SU-DHL-6 (cell line): ENCODE results near the gene GIPC2.

Experiments
- H2AFZ ChIP-seq: fragments of 200-600 bp; sonication (generic); 2 replicates; pipeline ENCODE4 v1.6.1; 2014; ENCODE audit warnings: low read depth, mild to moderate bottlenecking, moderate library complexity, mixed read lengths, antibody characterized with exemption, low read length; ENCODE audit not compliant: severe bottlenecking
- H3F3A ChIP-seq: fragments of 200-600 bp; shearing (Covaris generic); 2 replicates; pipeline ENCODE4 v1.6.0; 2016; ENCODE audit warnings: antibody characterized with exemption, mild to moderate bottlenecking; ENCODE audit not compliant: insufficient read depth
- H3K27ac ChIP-seq: fragments of 200-600 bp; sonication (generic); 2 replicates; pipeline ENCODE4 v1.5.1; 2016; ENCODE audit warnings: low read depth, mild to moderate bottlenecking, low read length, moderate library complexity, mixed read lengths
- H3K27me3 ChIP-seq: fragments of 200-600 bp; sonication (generic), shearing (Covaris generic); 2 replicates; pipeline ENCODE4 v1.6.0; 2014; ENCODE audit warnings: mild to moderate bottlenecking, low read length
- H3K36me3 ChIP-seq: fragments of 200-600 bp; sonication (generic); 2 replicates; pipeline ENCODE4 v1.6.1; 2014; ENCODE audit warnings: mild to moderate bottlenecking, low read length, mixed read lengths
- H3K4me2 ChIP-seq: fragments of 300-600, 200-600 bp; shearing (Covaris generic), sonication (generic); 2 replicates; pipeline ENCODE4 v1.6.0; 2014; ENCODE audit warnings: low read length, low read depth, mild to moderate bottlenecking; ENCODE audit not compliant: poor library complexity, severe bottlenecking
- H3K4me3 ChIP-seq: fragments of 200-600 bp; sonication (generic); 2 replicates; pipeline ENCODE4 v1.5.1; 2014; ENCODE audit warnings: antibody characterized with exemption, low read length, mild to moderate bottlenecking, mixed read lengths; ENCODE audit not compliant: insufficient read depth, poor library complexity, severe bottlenecking
- H3K79me2 ChIP-seq: fragments of 200-600 bp; sonication (generic); 2 replicates; pipeline ENCODE4 v1.6.1; 2014; ENCODE audit warnings: mild to moderate bottlenecking, low read length, moderate library complexity; ENCODE audit not compliant: insufficient read depth
- H3K9ac ChIP-seq: fragments of 200-600 bp; sonication (generic); 2 replicates; pipeline ENCODE4 v1.7.0; 2014; ENCODE audit warnings: mild to moderate bottlenecking, low read length
- H3K9me2 ChIP-seq: fragments of 200-600 bp; sonication (generic); replicated peaks from 2 replicates; pipeline ENCODE4 v1.6.1; 2014; ENCODE audit warnings: low read length; ENCODE audit not compliant: insufficient read depth
- H3K9me3 ChIP-seq: fragments of 200-600 bp; sonication (generic); 2 replicates; pipeline ENCODE4 v1.6.1; 2014; ENCODE audit warnings: low read length, mixed read lengths; ENCODE audit not compliant: insufficient read depth
- H4K20me1 ChIP-seq: fragments of 200-600 bp; sonication (generic); 2 replicates; pipeline ENCODE4 v1.6.1; 2014; ENCODE audit warnings: low read depth, mild to moderate bottlenecking, antibody characterized with exemption, low read length, moderate library complexity, mixed read lengths
- CTCF ChIP-seq: fragments of 200-600 bp; sonication (generic); IDR thresholded peaks from one replicate; pipeline ENCODE4 v1.5.1; 2017; ENCODE audit warnings: antibody characterized with exemption, mild to moderate bottlenecking, low read length, moderate library complexity; ENCODE audit not compliant: insufficient read depth, poor library complexity, severe bottlenecking
- EZH2phosphoT487 ChIP-seq: fragments of 200-600 bp; sonication (generic), shearing (Covaris generic); conservative IDR thresholded peaks from 2 replicates; pipeline ENCODE4 v1.6.1; 2018; ENCODE audit warnings: mild to moderate bottlenecking, antibody characterized with exemption, low read length, moderate library complexity, mixed read lengths

The GIPC2 gene

DNA sequence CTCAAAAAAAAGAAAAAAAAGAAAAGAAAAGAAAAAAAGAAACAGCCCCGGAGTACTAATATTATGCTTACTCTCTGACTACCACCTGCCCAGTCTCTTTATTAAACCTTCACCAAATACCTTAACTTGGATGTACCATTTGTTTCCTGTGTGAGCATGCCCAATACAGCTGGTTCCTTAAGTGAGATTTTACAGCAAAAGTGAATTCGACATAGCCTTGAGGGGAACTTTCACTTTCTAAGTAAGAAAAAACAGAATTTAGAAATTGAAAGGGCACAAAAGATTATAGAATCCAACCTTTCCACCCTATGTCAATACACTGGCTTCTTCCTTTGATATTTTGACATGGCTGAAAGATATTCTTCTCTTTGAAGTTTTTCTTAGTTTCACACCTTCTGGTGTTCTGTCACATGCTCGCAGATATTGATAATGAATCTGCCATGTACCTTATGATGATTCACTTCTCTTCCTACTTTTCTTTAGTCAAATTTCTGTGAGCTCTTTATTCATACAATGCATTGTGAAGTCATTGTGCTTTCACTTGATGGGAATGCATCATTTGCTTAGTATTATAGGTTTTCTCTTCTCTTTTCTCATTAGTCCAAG is 5.2 kb upstream of the GIPC2 start:
- H3K9me2 ChIP-seq: no peaks in the 10 kb centered on the region
- H3K4me2 ChIP-seq: no peak overlapping the region
- no peak overlapping the region for H3K4me3 ChIP-seq
- H3K27me3 ChIP-seq: no peaks in the 10 kb centered on the region
- H4K20me1 ChIP-seq: no peaks in the 10 kb centered on the region
- no peak overlapping the region for H2AFZ ChIP-seq
- H3F3A ChIP-seq: no peaks in the 10 kb centered on the region
- H3K79me2 ChIP-seq: no peaks in the 10 kb centered on the region
- H3K9ac ChIP-seq: no peak overlapping the region
- no peaks in the 10 kb centered on the region for H3K36me3 ChIP-seq
- no peaks in the 10 kb centered on the region for H3K9me3 ChIP-seq
- no peak for TF ChIP-seq EZH2phosphoT487
- H3K27ac ChIP-seq: no peak overlapping the region

- H3K27ac ChIP-seq: no peak overlapping the region
- H3K9me2 ChIP-seq: no peaks in the 10 kb centered on the region
- no peak overlapping the region for H3K4me2 ChIP-seq
- no peaks in the 10 kb centered on the region for H3F3A ChIP-seq
- no peaks in the 10 kb centered on the region for H3K36me3 ChIP-seq
- H3K79me2 ChIP-seq: no peaks in the 10 kb centered on the region
- H3K4me3 ChIP-seq: no peak overlapping the region
- no peaks in the 10 kb centered on the region for H4K20me1 ChIP-seq
- H3K27me3 ChIP-seq: no peaks in the 10 kb centered on the region
- H3K9me3 ChIP-seq: no peaks in the 10 kb centered on the region
- no peak for TF ChIP-seq EZH2phosphoT487
- H2AFZ ChIP-seq: no peak overlapping the region
- H3K9ac ChIP-seq: no peak overlapping the region
Measured at GRCh38 chr1:78043436-78043835, 2.3 kb upstream of the GIPC2 start.

DNA sequence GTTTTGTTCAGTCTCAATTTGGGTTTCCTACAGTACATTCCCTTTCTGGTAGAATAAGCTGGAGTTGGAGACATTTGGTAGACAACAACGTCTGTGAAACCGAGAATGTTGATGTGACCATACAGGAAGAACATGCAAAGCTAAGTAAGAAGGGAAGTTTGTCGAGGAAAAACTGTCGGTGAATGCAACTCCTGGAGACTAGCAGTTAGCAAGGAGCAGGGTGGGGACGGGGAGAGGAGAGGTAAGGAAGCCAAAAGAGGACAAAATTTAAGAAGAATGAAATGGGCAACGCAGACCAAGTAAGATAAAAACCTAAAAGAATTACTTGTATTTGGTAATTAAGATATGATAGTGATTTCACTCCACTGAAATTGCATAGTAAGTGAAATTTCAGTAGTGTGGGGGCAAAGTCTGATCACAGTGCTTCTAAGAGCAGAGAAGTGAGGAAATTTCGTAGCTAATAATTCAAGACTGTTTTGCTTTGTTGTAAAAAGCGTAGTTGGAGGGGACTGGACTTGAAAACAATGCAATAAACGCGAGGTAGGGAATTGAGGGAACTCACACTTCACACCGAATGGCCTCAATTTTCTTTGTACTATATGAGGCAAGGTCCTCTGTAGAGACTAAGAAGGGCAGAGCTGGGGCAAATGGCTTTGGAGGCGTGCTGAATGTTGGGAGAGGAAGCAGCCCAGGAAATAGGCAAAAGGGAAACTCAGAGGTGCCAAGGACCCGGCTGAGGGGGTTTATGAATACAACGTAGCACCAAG is 787 bp upstream of the GIPC2 start:
- TF ChIP-seq EZH2phosphoT487 (no peak), CTCF (no peak)
- H3K9ac ChIP-seq: no peak overlapping the region
- H3K79me2 ChIP-seq: no peaks in the 10 kb centered on the region
- no peaks in the 10 kb centered on the region for H3K9me3 ChIP-seq
- H3K4me2 ChIP-seq: no peak overlapping the region
- no peak overlapping the region for H3K4me3 ChIP-seq
- no peaks in the 10 kb centered on the region for H3K36me3 ChIP-seq
- H4K20me1 ChIP-seq: no peaks in the 10 kb centered on the region
- H3K27ac ChIP-seq: no peak overlapping the region
- no peaks in the 10 kb centered on the region for H3K27me3 ChIP-seq
- no peak overlapping the region for H2AFZ ChIP-seq
- H3F3A ChIP-seq: no peaks in the 10 kb centered on the region
- H3K9me2 ChIP-seq: no peaks in the 10 kb centered on the region

DNA sequence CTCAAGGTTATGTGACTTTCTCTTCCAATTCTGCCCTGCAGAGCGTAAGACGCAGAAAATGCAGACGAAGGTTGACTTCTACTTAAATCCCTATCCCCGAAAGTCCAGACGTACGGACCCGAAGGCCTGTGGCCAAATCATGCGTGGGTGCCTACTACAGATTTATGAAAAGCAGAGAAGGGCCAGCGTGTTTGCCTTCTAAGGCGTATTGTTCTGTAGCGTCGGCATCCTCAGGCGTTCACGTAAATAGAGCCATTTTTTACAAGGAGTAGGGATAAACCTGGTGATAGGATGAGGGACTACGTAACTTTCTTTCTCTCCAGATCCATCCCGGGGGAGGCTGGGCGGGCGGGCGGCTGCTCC is 222 bp upstream of the GIPC2 start:
- no peak overlapping the region for H2AFZ ChIP-seq
- no peak for TF ChIP-seq EZH2phosphoT487
- no peak overlapping the region for H3K27ac ChIP-seq
- no peaks in the 10 kb centered on the region for H3K27me3 ChIP-seq
- no peaks in the 10 kb centered on the region for H3K9me3 ChIP-seq
- no peak overlapping the region for H3K9ac ChIP-seq
- H4K20me1 ChIP-seq: no peaks in the 10 kb centered on the region
- H3K36me3 ChIP-seq: no peaks in the 10 kb centered on the region
- no peak overlapping the region for H3K4me3 ChIP-seq
- H3K4me2 ChIP-seq: no peak overlapping the region
- no peaks in the 10 kb centered on the region for H3F3A ChIP-seq
- H3K79me2 ChIP-seq: no peaks in the 10 kb centered on the region
- H3K9me2 ChIP-seq: no peaks in the 10 kb centered on the region

- no peak overlapping the region for H2AFZ ChIP-seq
- H3K27me3 ChIP-seq: no peaks in the 10 kb centered on the region
- TF ChIP-seq CTCF: no peak
- TF ChIP-seq EZH2phosphoT487: no peak
- H3K9ac ChIP-seq: no peak overlapping the region
- no peaks in the 10 kb centered on the region for H3K9me3 ChIP-seq
- no peak overlapping the region for H3K4me2 ChIP-seq
- no peaks in the 10 kb centered on the region for H3K36me3 ChIP-seq
- H3K9me2 ChIP-seq: no peaks in the 10 kb centered on the region
- H3K27ac ChIP-seq: no peak overlapping the region
- H3K79me2 ChIP-seq: no peaks in the 10 kb centered on the region
- no peak overlapping the region for H3K4me3 ChIP-seq
- H3F3A ChIP-seq: no peaks in the 10 kb centered on the region
- H4K20me1 ChIP-seq: no peaks in the 10 kb centered on the region
Measured at GRCh38 chr1:78047106-78047505, 1.3 kb downstream of the GIPC2 start.
